GM19099 (cell line): Measurements from ENCODE around the gene NEIL1.

ENCODE experiments used
- POLR2A ChIP-seq: IDR thresholded peaks from 3 replicates; pipeline ENCODE4 v1.6.1; 2011; ENCODE audit warnings: low read depth; ENCODE audit not compliant: insufficient read length; ENCODE audit errors: extremely low read depth

Gene NEIL1, protein sequence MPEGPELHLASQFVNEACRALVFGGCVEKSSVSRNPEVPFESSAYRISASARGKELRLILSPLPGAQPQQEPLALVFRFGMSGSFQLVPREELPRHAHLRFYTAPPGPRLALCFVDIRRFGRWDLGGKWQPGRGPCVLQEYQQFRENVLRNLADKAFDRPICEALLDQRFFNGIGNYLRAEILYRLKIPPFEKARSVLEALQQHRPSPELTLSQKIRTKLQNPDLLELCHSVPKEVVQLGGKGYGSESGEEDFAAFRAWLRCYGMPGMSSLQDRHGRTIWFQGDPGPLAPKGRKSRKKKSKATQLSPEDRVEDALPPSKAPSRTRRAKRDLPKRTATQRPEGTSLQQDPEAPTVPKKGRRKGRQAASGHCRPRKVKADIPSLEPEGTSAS

GRCh38 chr15:75346796-75347221 is at the start of gene NEIL1:
NEIL1 (plus strand) TSS chr15:75347039; CDS start chr15:75348906, 1,867 bp downstream.
- no peak for TF ChIP-seq POLR2A

GRCh38 chr15:75302318-75302717 is 44.5 kb upstream of the NEIL1 start:
- no peak for TF ChIP-seq POLR2A

- TF ChIP-seq POLR2A: no peak
Observed at GRCh38 chr15:75306188-75306587, 40.7 kb upstream of the NEIL1 start.

DNA sequence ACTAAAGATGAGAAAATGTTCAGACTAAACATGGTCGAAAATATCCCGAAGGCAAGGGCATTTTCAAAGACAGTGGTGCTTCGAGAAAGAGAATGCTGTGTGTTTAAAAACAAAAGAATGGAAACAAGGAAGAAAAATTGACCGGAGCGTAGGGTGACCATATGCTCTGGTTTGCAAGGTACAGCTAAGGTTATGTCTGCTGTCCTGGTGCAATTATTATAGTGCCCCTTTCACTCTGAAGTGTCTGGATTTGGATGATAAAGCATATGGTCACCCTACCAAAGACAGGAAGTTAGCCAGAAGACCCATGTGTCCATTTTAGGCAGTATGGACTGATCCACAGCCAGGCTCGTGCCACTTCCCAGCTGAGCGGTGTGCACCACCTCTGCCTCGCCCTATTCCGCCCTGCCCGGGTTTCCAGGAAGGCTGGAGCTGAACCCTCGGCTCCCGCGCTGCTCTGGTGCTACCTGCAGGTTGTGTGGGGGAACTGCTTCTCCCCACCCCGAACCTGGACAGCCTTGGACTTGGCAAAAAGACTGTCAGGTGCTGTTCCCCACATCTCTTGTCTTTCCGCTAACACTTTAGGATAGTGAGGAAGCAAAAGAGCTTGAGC is 39.0 kb upstream of the NEIL1 start:
- TF ChIP-seq POLR2A: no peak

GRCh38 chr15:75309711-75310110 is 37.1 kb upstream of the NEIL1 start:
- no peak for TF ChIP-seq POLR2A

GRCh38 chr15:75313116-75313845 is 33.6 kb upstream of the NEIL1 start:
- TF ChIP-seq POLR2A: no peak

DNA sequence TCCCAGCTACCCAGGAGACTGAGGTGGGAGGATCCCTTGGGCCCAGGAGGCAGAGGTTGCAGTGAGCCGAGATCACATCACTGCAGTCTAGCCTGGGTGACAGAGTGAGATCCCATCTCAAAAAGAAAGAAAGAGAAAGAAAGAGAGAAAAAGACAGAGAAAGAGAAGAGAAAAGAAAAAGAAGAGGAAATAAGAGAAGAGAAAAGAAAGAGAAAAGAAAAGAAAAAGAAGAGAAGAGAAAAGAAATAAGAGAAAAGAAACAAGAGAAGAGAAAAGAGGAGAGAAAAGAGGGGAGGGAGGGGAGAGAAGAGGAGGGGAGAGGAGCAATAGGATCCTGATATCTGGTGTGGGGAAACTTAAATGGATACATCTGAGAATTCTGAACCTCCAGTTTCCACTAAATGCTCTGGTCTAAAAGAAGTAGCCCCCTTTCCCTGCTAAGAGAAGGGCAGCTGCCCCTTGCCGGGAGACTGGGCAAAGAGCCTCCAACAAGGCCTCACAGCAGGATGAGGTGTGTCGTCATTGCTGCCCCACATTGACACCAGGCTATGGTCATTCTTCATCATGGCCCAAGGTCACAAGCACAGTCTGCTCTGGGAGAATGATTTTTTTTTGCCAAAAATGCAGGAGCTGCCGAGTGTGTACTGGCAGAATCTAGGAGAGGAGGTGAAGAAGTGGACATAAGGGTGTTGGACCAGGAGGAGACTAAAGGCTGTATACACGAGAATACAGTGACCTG is 32.1 kb upstream of the NEIL1 start:
- no peak for TF ChIP-seq POLR2A

- TF ChIP-seq POLR2A: no peak
Observed at GRCh38 chr15:75321711-75322110, 25.1 kb upstream of the NEIL1 start.

- no peak for TF ChIP-seq POLR2A
Observed at GRCh38 chr15:75325922-75326321, 20.9 kb upstream of the NEIL1 start.

GRCh38 chr15:75327005-75327404 is 19.8 kb upstream of the NEIL1 start:
- TF ChIP-seq POLR2A: no peak

DNA sequence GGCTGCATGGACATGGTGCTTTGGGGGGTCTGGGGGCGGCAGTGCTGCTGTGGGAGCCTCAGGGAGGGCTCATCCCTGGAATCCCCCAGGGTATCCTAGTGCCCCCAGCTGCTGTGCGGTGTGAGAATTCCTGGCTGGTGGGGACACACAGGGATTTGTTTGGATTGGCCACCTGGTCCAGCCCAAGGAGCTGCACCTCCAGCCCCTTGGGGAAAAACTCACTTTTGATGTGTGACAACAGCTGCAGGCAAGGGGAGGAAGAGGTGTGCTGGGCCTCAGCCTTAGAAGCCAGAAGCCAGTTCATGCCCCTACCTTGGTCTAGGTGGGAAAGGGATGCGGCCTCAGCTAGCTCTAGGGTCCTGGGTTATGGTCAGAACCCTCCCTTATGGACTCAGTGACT is 19.3 kb upstream of the NEIL1 start:
- no peak for TF ChIP-seq POLR2A

DNA sequence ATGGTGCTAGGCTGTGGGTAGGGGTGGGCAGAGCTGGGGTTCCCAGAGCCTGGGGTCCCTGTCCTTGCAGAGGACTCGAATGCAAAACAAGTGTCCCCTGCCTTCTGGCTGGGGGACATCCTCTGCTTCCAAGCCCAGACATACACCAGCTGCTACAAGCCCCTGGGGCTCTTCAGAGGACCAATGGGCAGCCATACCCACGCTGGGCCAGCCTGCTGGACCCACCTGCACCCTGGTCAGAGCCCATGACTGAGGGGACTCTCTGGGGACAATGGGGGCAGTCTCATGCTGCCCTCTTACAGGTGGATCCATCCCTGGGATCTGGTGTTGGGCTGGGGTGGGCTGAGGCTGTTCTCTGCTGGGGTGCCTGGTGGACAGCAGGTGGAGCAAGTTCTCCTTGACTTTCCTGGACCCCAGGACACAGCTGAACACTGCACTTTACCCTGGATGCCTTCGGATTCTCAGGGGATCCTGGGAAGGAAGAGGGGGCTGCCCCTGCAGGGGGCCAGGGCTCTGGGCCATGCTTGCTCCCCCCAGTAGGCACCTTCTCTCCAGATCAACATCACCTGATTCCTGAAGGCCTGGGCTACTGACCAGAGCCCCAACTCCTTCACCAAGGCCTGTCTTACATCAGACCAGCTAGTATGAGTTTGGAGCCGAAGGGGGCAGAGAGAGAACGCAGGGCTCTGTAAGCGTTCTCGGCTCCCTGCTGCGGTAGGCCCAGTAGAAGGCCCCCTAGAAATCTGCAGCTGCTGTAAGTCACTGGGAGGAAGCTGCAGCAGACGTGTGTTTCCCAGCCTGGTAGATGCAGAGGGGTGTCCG is 18.1 kb upstream of the NEIL1 start:
- TF ChIP-seq POLR2A: no peak

GRCh38 chr15:75329571-75329970 is 17.3 kb upstream of the NEIL1 start:
- TF ChIP-seq POLR2A: no peak

DNA sequence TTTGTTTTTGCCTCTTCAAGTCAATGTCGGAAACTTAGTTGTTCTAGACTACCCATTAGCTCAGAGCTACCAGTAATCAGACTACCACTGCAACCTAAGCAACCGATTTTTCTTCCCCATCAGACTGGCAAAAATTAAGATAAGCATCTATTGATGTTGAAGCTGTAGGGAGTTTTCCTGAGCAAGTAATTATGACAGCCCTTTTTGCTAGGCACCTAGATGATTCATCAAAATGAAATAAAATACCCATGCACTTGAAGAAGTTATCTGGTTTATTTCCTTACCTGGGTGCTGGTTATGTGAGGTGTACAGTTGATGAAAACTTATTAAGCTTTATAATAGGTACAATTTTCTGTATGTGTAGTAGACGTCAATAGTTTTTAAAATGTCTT is 11.5 kb upstream of the NEIL1 start:
- no peak for TF ChIP-seq POLR2A
